HG03571 (cell line): ENCODE results near the gene KLHL1.
A peak's percentile ranks its signal among the peaks of the same experiment; 100 is the strongest.

ENCODE experiments used
- ATAC-seq: cut with Tn5 transposase; IDR thresholded peaks from one replicate; pipeline ENCODE4 v1.9.1; 2021; ENCODE audit not compliant: unreplicated experiment

KLHL1 gene

DNA sequence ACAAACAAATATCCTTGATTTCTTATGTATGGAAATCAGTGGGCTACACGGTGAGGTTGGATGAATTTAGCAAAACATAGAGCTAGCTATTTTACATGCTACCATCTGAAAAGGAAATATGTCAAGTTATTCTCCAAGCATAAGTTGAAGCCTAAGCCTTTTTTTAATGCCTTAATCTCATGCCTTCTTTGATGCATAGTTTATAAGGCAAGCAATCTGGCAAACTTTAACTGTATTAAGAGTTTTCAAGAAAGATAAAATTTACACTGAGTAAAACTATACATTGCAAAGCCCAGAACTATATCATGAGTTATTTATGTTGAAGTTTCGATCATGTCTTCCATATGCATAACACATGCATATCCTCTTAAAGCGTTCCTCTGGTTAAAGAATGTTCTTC, 85.6 kb downstream of the KLHL1 start:
- ATAC-seq, result no peak

DNA sequence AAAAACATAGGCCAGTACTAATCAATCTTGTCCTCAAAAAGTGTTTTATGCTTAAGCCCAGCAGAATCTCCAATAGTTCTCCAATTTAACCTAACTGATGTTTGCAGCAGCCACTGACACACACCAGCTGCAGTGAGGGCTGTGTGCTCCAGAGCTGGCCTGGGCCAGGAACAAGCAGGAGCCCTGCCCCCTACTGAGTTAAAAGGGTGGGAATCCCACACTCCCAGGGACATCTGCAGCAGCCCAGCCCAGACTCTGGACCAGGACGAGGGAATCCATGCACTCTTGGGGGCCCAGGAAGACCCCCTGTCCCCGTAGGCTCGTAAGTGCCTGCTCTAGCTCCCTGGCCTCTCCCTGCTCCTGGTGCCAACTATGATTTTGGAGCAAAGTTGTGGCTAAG, 92.1 kb downstream of the KLHL1 start:
- no peak for ATAC-seq

DNA sequence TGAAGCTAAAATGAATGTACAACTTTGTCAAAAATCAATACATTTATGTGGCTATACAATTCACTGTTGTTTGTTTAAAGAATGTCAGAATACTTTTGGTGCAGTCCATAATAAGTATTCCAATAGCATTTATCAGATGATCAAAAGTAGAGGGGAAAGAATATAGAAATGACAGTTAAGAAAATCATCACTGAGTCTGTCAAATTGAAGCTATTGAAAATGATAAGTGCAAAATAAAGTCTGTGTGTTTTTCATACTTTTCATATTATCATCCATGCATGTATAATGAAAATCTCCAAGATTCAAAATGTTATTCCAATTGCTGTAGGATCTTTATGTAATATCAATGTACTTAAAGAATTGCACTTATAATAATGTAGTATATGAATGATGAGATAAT, 93.9 kb downstream of the KLHL1 start:
- no peak for ATAC-seq

DNA sequence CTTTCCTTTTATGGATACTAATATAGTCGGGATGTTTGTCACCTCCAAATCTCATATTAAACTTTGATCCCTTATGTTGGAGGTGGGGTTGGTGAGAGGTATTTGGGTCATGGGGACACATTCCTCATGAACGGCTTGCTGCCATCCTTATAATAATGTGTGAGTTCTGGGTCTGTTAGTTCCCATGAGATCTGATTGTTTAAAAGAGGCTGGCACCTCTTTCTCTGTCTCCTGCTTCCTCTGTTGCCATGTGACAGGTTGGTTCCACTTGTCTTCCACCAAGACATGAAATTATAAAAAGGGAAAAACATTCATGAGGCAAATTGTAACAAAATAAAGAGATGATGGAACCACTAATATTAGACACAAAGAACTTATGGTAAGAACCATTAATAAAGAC, 108.4 kb downstream of the KLHL1 start:
- no peak for ATAC-seq

DNA sequence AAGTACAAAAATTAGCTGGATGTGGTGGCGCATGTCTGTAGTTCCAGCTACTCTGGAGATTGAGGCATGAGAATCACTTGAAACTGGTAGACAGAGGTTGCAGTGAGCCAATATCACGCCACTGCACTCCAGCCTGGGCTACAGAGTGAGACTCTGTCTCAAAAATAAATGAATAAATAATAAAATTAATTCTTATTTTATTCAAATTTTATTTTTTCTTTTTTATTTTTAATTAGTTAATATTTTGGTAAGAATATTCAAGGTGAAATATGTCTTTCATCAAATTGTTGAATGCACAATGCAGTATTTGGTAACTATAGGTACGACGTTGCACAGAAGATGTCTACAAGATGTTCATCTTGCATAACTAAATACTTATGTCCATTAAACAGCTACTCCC, 111.2 kb downstream of the KLHL1 start:
- no peak for ATAC-seq

DNA sequence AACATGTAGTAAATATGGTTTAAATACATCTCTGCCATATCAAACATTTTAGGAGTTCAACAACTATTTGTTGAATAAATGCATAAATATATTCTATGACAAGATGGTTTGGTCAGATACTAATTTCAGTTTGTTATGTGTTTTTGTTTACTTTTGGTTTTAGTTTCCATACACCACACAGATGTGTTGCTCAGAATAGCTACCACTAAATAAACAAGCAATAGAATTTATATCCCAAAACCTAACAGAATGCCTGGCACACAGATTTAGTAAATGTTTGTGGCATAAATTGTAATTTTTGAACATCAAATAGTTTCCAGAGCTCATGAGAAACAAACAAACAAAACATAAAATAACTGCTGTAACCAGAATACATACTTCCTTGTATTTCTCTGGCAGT, 127.5 kb downstream of the KLHL1 start:
- ATAC-seq, result no peak

DNA sequence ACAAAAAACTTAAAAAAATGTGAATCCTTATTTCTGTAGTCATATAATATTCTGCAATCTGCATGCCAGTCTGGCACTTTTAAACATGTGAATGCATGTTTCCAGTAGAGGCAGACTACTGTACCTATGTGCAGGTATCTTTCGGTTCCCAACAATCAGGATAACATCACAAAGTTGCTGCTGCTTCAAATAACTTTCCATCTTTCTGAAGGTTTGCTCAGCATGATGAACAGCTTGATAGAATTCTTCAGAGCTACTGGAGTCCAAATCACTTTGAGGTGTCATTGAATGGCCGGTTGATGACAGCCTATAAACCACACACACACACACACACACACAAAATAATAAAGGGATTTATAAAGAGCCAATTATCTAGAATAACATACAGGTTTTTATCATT, 132.8 kb downstream of the KLHL1 start:
- no peak for ATAC-seq

DNA sequence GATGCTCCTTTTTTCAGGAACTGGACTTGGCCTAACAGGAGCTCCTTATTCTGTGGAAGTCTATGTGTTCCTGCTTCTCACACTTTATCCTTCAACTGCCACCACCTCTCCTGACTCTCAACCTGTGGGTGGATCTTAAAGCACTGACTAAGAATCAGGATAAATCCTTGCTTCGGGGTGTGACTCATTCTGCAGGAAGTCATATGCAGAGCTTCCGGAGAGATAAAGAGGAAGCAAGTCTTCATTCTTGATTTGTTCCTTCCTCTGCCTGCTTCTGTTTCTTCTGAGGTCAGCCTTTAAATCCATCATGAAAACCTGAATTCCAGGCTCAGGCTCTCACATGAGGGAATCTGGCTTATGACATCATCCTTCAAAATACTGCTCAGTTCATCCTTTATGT, 137.7 kb downstream of the KLHL1 start:
- ATAC-seq, result no peak

DNA sequence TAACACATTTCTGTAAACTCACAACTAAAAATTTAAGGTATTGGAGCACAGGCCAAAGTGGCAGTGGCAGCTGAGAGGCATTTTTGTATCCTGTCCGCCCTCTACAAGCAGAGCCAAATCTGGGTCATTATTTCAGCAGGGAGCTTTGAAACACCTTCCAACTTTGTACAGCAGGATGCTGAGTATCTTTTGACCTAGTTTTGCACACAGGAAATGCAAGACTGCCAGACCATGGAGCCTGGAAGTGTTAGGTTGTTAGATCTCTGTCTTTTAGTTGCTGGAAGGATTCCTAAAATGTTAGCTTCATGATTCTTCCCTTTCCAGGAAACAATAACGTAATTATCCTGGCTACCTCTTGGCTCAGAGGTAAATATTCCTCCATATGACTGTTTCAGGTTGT, 149.2 kb downstream of the KLHL1 start:
- ATAC-seq, result no peak

DNA sequence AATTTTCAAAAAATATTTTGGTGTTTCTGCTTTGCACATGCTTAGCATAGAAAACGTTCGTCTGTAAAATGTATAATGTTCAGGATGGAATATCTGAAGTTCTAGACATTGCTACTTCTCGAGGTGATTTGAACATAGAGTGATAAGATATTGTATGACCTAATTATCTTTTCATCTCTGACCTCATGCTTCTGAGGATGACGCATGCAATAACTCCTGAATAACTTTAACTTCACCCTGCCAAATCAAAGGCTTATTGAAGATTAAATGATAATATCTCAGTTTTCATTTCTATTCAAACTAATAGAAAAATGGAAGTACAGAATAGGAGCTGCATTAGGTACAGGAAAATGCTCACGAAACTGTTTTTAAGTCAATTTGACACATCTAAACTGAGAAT, 151.4 kb downstream of the KLHL1 start:
- ATAC-seq, result no peak

DNA sequence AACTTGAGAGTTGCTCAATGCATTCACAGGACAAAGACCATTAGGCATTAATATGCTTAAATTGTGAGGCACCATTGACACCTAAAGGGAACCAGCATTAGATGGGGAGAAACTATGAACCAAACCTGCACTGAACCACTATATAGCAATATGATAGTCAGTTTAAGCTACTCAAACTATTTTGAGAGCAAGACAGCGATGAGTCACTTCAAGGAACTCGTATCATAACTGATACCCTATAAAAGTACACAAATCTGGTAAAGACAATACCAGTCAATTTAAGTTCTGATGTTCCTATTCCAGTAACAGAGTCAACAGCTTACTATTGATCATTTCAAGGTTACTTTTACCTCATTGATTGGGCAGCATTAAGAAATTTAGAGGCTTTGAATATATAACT, 151.9 kb downstream of the KLHL1 start:
- no peak for ATAC-seq

DNA sequence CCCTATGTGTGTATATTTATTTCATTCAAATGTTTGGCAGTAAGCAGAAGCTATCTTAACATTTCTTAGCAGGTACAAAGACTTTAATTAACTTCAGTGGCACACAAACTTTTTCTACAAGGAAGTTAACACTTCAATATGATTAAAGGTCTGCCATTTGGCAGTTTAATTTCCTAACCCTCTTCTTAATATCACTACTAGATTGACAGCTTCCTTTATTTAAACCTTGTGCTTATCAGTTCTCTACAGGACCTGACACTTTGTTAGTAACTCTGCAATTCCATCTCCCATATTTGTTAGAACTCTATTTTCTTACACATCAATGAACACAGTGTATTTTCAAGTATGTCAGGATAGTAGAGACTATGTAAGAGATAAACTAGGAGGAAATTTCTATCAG, 153.0 kb downstream of the KLHL1 start:
- no peak for ATAC-seq

DNA sequence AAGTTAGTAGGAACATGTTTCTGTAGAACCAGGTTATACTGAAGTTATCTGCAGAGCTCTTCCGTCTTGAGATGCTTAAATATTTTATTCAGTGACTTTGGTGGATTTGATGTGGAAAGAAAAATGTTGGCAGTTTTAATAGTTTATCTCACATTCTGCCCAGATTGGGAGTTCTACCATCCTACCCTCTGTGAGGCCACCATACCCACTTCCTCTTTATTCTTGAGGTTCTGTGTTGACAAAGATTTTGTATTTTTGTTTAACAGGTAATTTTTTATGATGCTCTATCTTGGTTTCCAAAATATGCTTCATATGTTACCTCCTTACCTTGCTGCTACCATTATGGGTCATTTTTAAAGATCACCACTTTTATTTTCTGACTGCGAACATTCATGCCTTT, 156.8 kb downstream of the KLHL1 start:
- ATAC-seq, result no peak

DNA sequence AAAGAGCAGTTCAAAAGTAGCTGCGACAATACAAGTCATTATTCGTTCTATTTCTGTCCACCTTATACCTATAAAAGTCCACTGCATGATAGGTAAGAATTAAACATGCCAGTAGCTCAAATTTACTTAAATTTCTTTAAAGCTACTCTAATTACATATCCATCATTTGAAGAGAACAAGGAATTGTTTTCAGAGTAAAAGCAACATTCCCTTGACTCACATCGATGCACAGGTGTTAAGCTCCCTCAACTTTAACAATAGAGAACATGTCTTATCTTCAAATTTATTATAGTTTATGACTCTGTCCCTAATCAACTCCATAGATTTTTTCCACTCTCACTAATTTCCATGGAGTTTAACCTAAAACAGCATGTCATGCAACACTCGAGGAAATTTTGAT, 158.1 kb downstream of the KLHL1 start:
- ATAC-seq, result no peak

DNA sequence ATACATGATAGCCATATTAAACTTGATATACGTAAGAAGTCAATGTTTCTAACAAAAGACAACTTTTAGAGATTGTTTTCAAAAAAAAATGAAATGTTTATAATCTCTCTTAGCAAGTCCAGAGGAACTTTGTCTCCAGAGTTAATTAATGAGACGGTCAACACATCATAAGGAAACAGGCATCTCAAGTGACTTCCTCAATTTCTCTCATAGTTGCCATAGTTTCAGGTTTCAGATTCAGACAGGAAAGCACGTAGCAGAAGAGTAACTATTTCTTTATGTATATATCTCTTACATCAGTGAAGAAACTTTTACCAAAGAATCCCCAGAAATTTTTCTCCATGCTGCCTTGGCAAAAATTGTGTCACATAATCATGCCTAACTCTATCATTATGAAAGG, 160.2 kb downstream of the KLHL1 start:
- peak; percentile 97 for ATAC-seq

DNA sequence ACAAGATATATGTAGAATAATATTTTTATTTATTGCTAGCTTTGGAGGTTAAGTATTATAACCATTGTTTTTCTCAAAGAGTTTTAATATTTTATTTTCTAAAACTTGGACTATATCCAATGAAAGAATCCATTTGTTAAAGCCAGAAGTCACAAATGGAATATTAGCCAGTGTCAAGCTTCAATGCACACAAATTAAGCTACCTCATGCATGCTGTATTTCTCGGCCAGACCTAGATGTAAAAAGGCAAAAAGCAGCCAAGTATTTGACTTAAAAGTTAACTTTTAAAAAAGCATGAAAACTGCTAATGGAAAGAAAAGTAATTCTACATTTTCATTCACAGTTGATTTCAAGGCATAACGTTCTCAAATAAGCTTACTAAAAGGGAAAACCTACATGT, 160.7 kb downstream of the KLHL1 start:
- peak; percentile 17 for ATAC-seq

DNA sequence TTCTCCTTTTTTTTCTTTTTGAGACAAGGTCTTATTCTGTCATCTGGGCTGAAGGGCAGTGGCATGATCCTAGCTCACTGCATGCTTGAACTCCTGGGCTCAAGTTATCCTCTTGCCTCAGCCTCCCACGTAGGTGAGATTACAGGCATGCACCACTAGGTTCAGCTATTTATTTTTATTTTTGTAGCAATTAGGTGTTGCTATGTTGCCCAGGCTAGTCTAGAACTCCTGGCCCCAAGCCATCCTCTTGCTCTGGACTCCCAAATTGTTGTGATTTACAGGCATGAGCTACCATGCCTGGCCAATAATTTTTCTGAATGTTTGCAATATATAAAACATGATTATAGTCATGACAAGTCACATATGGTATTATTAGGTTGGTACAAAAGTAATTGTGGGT, 161.7 kb downstream of the KLHL1 start:
- no peak for ATAC-seq

DNA sequence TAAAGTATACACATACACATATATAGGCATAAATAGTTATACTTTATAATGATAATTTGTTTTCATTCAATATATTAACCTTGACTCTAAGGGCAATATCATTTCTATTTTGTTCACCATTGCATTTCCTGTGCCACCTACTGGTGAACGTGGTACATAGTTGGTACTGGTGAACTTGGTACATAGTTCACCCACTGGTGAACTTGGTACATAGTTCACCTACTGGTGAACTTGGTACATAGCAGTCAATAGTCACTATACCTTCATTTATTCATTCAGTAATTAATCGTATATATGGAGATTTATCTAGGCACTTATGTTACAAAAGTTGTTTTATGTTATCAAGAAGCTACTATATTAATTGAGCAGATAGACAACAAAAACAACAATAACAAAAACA, 173.2 kb downstream of the KLHL1 start:
- ATAC-seq, result peak; percentile 86

DNA sequence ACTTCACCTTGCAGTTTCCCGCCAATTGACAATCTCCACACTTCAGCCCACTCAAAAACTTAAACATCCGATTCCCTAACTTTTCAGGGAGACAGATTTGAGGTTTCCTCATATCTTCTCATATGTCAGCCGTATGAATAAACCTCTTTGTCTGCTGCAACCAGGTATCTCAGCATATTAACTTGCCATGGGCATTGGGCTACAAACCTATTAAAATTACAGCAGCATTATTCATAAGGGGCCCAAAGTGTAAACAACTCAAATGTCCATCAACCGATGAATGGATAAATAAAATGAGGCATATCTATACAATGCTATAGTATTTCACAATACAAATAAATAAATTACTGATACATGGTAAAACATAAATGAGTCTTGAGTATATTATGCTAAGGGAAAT, 180.0 kb downstream of the KLHL1 start:
- ATAC-seq, result no peak

DNA sequence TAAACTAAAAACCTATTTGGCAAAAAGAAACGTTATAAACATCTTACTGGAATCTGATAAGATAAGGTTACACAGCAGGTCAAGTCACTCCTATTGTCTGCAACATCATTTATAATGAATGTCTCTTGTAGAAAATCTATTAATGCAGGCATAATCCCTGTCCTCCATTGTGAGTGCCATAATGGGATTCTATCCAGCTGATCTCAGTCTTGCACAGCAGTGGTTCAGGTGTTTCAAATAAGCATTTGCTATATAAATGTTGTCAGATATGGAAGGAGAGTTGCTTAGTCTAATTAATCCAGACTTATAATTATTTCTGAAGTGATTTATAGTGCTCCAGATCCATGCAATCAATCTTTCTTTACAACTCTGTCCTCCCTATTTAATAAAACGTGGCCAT, 187.1 kb downstream of the KLHL1 start:
- ATAC-seq, result no peak

DNA sequence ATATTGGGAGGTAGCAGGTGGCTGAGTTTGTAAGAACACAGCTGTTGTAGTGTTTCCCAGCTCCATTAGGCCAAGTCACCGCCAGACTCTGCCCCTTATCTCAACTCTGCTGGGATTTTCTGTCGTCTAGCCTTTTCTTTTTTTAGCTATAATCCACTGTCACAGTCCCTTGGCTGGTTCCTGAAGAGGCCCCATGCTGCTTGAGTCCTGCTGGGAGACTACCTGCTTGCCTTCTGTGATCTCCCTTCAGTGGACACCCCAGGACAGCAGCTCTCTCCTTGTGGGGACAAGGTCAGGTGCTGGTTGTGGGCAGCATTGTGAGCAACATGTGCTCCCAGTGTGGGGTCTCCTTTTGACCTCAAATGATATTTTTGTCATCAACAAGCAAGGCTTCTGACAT, 195.6 kb downstream of the KLHL1 start:
- ATAC-seq, result no peak

DNA sequence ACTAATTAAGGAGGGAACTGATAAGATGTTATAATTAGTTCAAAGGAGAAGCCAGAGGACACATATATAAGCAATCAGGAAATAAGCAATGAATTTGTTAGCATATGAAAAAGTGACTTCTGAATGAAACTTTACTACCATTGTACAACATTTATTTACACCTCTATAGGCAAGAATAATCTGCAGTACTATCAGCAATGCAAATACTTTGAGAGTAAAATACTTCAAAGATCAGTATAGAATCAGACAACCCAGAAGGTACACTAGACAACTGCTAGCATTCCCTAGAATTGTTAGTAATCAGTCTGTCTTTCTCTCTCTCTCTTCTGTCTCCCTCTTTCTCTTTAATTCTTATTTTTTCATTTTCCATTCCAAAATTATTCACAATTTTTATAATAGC, 197.5 kb downstream of the KLHL1 start:
- ATAC-seq, result no peak

DNA sequence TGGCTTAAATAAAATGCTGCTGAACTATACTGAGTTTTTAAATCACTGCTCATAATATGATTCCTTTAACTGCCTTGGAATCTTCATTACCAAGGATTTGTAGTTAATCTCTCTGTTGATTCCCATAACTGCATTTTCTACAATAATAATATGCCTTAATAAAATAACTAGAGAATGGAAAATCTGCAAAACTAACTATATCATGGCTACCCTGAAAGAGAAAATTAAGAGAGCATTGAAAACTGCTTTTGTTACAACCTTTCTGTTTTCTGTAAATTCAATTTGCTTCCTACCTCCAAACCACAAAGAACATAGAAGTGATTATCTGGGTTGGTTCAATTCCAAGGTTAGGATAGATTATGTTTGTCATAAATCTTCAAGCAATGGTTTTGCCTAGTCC, 203.5 kb downstream of the KLHL1 start:
- ATAC-seq, result no peak

DNA sequence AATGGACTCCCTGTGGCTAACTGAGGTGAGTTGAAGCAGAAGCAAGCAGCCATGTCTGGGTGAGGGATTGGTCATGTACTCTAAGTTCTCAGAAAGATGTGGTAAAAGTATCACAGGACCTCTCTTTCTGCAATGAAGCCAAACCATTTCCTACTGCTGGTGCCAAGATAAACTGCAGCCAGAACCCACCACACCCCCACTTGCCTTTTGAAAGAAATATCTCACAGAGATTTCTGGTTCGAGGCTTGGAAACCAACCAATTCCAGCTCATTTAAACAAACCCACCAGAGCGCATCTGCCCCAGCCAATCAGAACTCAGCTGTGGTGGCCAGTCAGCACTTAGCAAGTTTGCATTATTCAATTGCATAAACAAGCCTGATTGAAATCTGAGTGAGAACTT, 205.2 kb downstream of the KLHL1 start:
- no peak for ATAC-seq
